ENCODE measurements around the gene SMG6.

- TF ChIP-seq POLR2A (IDR thresholded peaks at IDR 0.05; ENCODE audit: low read length) (no peak), GATA1 (IDR thresholded peaks at IDR 0.05; ENCODE audit: low read depth, low read length) (no peak)
Measured at GRCh38 chr17:2040942-2041560, 262.5 kb downstream of the SMG6 start.

Data from erythroblast (primary cell).